ENCODE results near the gene BCL2L11.
A peak's percentile ranks its signal among the peaks of the same experiment; 100 is the strongest.

The BCL2L11 gene

DNA sequence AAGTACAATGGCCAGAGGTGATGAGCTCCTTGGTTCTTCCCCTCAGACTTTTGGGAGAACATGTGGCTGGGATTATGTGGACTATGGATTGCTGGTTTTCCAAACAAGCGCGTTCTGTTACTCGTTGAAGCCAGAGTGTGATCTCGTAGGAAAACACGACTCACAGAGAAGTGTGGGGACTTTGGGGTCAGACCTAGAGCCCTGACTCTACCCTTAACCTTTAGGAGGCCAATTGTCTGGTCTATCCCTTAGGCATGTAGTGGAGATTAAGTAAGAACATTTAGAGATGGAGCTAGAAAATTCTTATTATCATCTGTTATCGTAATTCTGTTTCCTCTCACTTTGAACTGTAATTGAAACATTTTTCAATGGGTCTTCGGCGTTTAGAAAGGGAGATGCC is 35.8 kb downstream of the BCL2L11 start:
- Histone ChIP-seq H3K36me3 (ENCODE audit: insufficient read depth, low read length) (no peaks in the 10 kb centered on the region), H3K9ac (ENCODE audit: insufficient read length) (no peak overlapping the region), H3K27ac (no peak overlapping the region), H3K4me3 (no peak overlapping the region), H3K9me3 (ENCODE audit: low read depth, low read length) (no peaks in the 10 kb centered on the region)
- no peak for DNase-seq (ENCODE audit: low read depth, low spot score)
- TF ChIP-seq FOXP2 (optimal IDR thresholded peaks at IDR 0.05; ENCODE audit: control extremely low read depth, extremely low read length, insufficient read depth) (no peak), EZH2 (IDR thresholded peaks at IDR 0.05) (no peak), POLR2AphosphoS5 (IDR thresholded peaks at IDR 0.05; ENCODE audit: borderline replicate concordance, low read depth, low read length) (no peak)

DNA sequence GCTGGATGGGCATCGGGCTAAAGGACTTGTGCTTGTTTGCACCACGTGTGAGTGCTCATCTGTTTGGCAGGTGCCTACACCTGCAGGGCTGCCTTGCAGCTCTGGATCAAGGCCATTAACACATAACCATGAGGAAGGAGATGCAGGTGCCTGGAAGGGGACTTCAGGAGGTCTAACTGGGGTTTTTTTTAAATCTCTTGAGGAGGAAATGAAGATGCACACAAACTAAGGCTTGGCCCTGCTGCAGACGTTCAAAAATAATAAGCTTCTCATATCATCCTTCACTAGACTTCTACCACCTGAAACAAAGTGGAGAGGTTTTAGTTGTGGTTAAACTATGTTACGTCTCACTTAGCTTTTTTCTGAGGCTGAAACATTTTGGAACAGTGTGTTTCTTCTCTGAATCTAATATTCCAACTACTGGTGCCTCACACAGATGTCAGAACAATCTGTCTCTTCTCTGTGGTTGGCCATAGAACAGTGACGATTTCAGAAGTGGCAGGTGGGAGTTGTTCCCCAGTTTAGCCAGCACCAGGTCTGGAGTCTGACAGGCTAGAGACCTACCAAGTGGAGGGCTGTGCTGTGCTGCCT is 36.5 kb downstream of the BCL2L11 start:
- no peak overlapping the region for H3K27ac ChIP-seq
- H3K4me3 ChIP-seq, result no peak overlapping the region
- H3K36me3 ChIP-seq (ENCODE audit: insufficient read depth, low read length), result no peaks in the 10 kb centered on the region

DNA sequence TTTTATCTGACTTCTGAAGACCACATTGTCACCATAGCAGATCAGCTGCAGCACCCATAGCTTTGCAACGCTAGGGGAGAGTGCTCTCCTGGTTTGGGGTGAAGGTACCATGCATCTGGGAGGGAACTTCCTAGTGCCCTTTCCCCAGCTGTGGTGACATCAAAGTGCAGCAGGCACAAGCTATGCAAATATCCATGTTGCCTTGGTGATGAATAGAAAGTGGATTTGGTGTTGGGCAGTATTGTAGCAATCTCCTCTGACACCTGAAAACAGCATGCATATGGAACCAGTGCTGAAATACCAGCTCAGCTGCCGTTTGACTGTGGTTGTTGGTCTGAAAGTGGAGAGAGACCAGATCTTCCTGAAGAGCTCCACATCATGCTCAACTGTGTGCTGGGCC is 37.1 kb downstream of the BCL2L11 start:
- Histone ChIP-seq H3K9ac (ENCODE audit: insufficient read length) (no peak overlapping the region), H3K4me3 (no peak overlapping the region), H3K9me3 (ENCODE audit: low read depth, low read length) (no peaks in the 10 kb centered on the region), H3K36me3 (ENCODE audit: insufficient read depth, low read length) (no peaks in the 10 kb centered on the region), H3K27ac (no peak overlapping the region)
- DNase-seq (ENCODE audit: low read depth, low spot score), result no peak
- no peak for TF ChIP-seq FOXP2 (optimal IDR thresholded peaks at IDR 0.05; ENCODE audit: control extremely low read depth, extremely low read length, insufficient read depth)
- TF ChIP-seq POLR2AphosphoS5 (IDR thresholded peaks at IDR 0.05; ENCODE audit: borderline replicate concordance, low read depth, low read length), result no peak
- no peak for TF ChIP-seq EZH2 (IDR thresholded peaks at IDR 0.05)

More for the DNA sequence above, 36.5 kb downstream of the BCL2L11 start:
- Histone ChIP-seq H3K9ac (ENCODE audit: insufficient read length) (no peak overlapping the region), H3K9me3 (ENCODE audit: low read depth, low read length) (no peaks in the 10 kb centered on the region)
- TF ChIP-seq POLR2AphosphoS5 (IDR thresholded peaks at IDR 0.05; ENCODE audit: borderline replicate concordance, low read depth, low read length), result no peak
- no peak for DNase-seq (ENCODE audit: low read depth, low spot score)

DNA sequence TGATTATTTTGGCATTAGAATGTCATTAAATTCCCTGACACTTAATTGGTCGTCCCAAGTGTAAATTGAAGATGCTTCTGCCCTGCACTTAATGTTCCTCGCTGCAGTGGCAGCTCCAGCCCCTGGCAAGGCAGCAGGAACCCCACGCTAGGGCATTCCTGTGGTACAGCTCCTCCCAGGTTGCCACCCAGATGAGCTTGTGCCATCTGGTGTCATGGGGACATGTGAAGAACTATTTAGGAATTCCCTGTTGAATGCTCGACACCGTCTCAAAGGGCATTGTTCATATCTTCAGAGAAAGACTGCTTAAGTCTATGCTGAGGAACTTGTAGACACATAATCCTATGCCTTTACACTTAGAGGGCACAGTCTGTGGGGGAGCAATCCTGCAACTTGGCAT is 38.9 kb downstream of the BCL2L11 start:
- Histone ChIP-seq H3K27ac (no peak overlapping the region), H3K36me3 (ENCODE audit: insufficient read depth, low read length) (no peaks in the 10 kb centered on the region; the same call in 1 of the 2 replicates), H3K9me3 (ENCODE audit: low read depth, low read length) (no peaks in the 10 kb centered on the region), H3K9ac (ENCODE audit: insufficient read length) (no peak overlapping the region), H3K4me3 (no peak overlapping the region)
- TF ChIP-seq FOXP2 (optimal IDR thresholded peaks at IDR 0.05; ENCODE audit: control extremely low read depth, extremely low read length, insufficient read depth) (no peak), EZH2 (IDR thresholded peaks at IDR 0.05) (no peak), POLR2AphosphoS5 (IDR thresholded peaks at IDR 0.05; ENCODE audit: borderline replicate concordance, low read depth, low read length) (no peak)
- DNase-seq (ENCODE audit: low read depth, low spot score), result no peak

DNA sequence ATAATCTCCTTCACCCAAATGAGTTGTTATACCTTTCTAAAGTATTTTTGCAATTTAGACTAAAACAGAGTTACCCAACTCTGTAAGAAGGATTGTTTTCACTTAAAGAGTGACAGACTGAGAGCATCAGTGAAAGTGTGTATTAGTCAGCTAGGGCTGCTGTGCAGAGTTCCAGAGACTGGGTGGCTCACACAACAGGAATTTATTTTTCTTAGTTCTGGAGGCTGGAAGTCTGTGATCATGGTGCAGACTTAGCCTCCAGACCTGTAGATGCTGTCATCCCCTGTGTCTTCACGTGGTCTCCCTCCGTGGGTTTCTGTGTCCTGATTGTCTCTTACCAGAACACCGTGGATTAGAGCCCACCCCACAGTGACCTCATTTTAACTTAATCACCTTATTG is 40.0 kb downstream of the BCL2L11 start:
- Histone ChIP-seq H3K9ac (ENCODE audit: insufficient read length) (no peak overlapping the region), H3K9me3 (ENCODE audit: low read depth, low read length) (no peaks in the 10 kb centered on the region), H3K36me3 (ENCODE audit: insufficient read depth, low read length) (no peaks in the 10 kb centered on the region; the same call in 1 of the 2 replicates), H3K27ac (no peak overlapping the region), H3K4me3 (no peak overlapping the region)
- no peak for TF ChIP-seq POLR2AphosphoS5 (IDR thresholded peaks at IDR 0.05; ENCODE audit: borderline replicate concordance, low read depth, low read length)
- TF ChIP-seq FOXP2 (optimal IDR thresholded peaks at IDR 0.05; ENCODE audit: control extremely low read depth, extremely low read length, insufficient read depth), result no peak
- TF ChIP-seq EZH2 (IDR thresholded peaks at IDR 0.05), result no peak
- no peak for DNase-seq (ENCODE audit: low read depth, low spot score)

DNA sequence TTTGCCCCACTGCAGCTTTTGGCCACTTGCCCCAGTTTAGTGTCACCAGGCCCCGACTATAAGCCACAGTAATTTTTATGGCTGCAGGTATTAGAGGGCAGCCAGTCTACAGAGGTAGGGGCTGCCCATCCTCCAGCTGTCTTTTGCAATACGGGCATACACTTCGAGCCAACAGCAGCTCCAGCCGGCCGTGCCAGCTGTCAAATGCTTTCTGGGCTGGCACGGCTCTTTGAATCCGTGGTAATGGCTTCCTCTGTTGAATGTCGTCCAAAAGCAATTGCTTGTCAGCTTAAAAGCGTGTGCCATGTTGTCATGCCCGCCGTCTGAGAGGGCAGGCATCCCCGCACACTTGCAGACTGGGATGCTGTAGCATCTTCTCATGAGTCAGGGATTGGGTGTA is 41.3 kb downstream of the BCL2L11 start:
- H3K9me3 ChIP-seq (ENCODE audit: low read depth, low read length), result no peaks in the 10 kb centered on the region

DNA sequence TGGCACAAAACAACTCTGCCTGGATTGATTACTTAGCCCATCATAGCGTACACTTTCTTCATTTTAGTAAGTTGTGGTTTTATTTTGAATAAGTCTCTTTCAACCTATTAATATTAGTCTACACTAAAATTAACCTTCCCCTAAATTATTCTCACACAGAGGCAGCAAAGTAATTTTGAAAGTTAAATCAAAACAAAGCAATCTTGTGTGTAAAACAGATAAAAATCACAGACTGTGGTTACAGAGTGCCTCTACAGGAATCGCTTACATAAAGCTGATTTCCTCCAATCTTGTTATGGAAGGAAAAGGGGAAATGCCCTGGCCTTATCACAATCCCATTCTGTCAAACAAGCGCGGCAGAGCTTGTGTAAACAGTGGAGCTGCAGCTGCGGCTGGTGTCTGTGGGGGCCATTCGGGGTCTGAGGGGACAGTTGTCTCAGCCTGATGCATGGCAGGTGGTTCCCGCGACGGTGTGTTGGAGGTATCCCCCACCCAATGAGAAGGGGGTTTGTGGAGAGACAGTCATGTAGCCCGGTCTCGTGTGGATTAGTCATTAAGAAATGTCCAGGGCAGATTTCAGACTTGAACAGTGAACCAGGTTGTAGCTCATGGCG is 42.1 kb downstream of the BCL2L11 start:
- no peak for DNase-seq (ENCODE audit: low read depth, low spot score)
- no peak overlapping the region for H3K4me3 ChIP-seq
- H3K9me3 ChIP-seq (ENCODE audit: low read depth, low read length), result no peaks in the 10 kb centered on the region
- H3K36me3 ChIP-seq (ENCODE audit: insufficient read depth, low read length), result no peaks in the 10 kb centered on the region; the same call in 1 of the 2 replicates
- H3K9ac ChIP-seq (ENCODE audit: insufficient read length), result peak overlapping the region; percentile 5
- H3K27ac ChIP-seq, result no peak overlapping the region
- TF ChIP-seq FOXP2 (optimal IDR thresholded peaks at IDR 0.05; ENCODE audit: control extremely low read depth, extremely low read length, insufficient read depth) (no peak), POLR2AphosphoS5 (IDR thresholded peaks at IDR 0.05; ENCODE audit: borderline replicate concordance, low read depth, low read length) (no peak), EZH2 (IDR thresholded peaks at IDR 0.05) (no peak)

More for the DNA sequence above, 41.3 kb downstream of the BCL2L11 start:
- H3K27ac ChIP-seq, result no peak overlapping the region
- TF ChIP-seq EZH2 (IDR thresholded peaks at IDR 0.05) (no peak), FOXP2 (optimal IDR thresholded peaks at IDR 0.05; ENCODE audit: control extremely low read depth, extremely low read length, insufficient read depth) (no peak), POLR2AphosphoS5 (IDR thresholded peaks at IDR 0.05; ENCODE audit: borderline replicate concordance, low read depth, low read length) (no peak)
- H3K4me3 ChIP-seq, result no peak overlapping the region
- no peak for DNase-seq (ENCODE audit: low read depth, low spot score)
- no peaks in the 10 kb centered on the region; the same call in 1 of the 2 replicates for H3K36me3 ChIP-seq (ENCODE audit: insufficient read depth, low read length)
- H3K9ac ChIP-seq (ENCODE audit: insufficient read length), result no peak overlapping the region

DNA sequence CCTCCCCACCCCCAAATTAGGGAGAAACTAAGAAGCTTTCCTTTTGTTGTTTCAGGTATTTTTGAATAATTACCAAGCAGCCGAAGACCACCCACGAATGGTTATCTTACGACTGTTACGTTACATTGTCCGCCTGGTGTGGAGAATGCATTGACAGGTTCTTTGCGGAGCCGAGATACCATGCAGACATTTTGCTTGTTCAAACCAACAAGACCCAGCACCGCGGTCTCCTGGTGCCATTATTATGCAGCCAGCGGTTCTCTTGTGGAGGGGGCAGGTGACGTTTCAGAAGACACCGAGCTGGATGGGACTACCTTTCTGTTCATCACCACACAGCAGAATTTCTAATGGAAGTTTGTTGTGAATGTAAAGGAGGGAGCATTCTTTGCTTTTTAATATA is 43.4 kb downstream of the BCL2L11 start:
- no peak overlapping the region for H3K9ac ChIP-seq (ENCODE audit: insufficient read length)
- no peaks in the 10 kb centered on the region for H3K9me3 ChIP-seq (ENCODE audit: low read depth, low read length)
- H3K27ac ChIP-seq, result no peak overlapping the region
- no peak for DNase-seq (ENCODE audit: low read depth, low spot score)
- H3K4me3 ChIP-seq, result no peak overlapping the region
- TF ChIP-seq POLR2AphosphoS5 (IDR thresholded peaks at IDR 0.05; ENCODE audit: borderline replicate concordance, low read depth, low read length) (no peak), EZH2 (IDR thresholded peaks at IDR 0.05) (no peak), FOXP2 (optimal IDR thresholded peaks at IDR 0.05; ENCODE audit: control extremely low read depth, extremely low read length, insufficient read depth) (no peak)
- no peaks in the 10 kb centered on the region; the same call in 1 of the 2 replicates for H3K36me3 ChIP-seq (ENCODE audit: insufficient read depth, low read length)
